Measurements from ENCODE around the gene BBS10. TPM values are rescaled to one million over a fixed set of nuclear protein-coding genes. Genes with fewer than 3 reads are reported as not detected.
A peak's percentile ranks its signal among the peaks of the same experiment; 100 is the strongest.
"Not testable (repeated sequence)": the region's sequence is repeated elsewhere in the genome, so short reads cannot be mapped to it uniquely, and the experiment has no call there.

The BBS10 gene
- total and polyA plus RNA-seq, 4 donors: 4.1 to 8.9 (median 7.4) TPM

- Histone ChIP-seq H3K27ac (ENCODE audit: low read depth in 1 of 2, low read length in 2 of 2) (no peak overlapping the region), H3K4me1 (ENCODE audit: control insufficient read depth in 1 of 2, insufficient read depth in 2 of 2, low read length in 2 of 2) (no peaks in the 10 kb centered on the region), H3K9me3 (ENCODE audit: control insufficient read depth, low read length) (no peaks in the 10 kb centered on the region), H3K27me3 (ENCODE audit: control insufficient read depth in 1 of 2, insufficient read depth in 2 of 2, low read length in 1 of 2) (no peaks in the 10 kb centered on the region), H3K4me3 (ENCODE audit: low read length in 2 of 2) (no peak overlapping the region), H3K36me3 (ENCODE audit: control insufficient read depth in 1 of 2, insufficient read depth in 2 of 2, low read length in 1 of 2) (peaks cover 0 to 6% of the 10 kb centered on the region in 2 donors)
- no peak for ATAC-seq (ENCODE audit: low FRiP score)
- WGBS, 2 donors: 96 to 97% methylated on average over 1 of the region's 1 CpG
- intact Hi-C loops (cut with DNase I): no loop called here
- no peak for DNase-seq
These were observed 26.3 kb upstream of the BBS10 start for GRCh38 chr12:76374386-76375020.

GRCh38 chr12:76368230-76368629 is 20.0 kb upstream of the BBS10 start:
- Histone ChIP-seq H3K27ac (ENCODE audit: low read depth in 1 of 2, low read length in 2 of 2) (no peak overlapping the region), H3K9me3 (ENCODE audit: control insufficient read depth, low read length) (no peaks in the 10 kb centered on the region), H3K4me1 (ENCODE audit: control insufficient read depth in 1 of 2, insufficient read depth in 2 of 2, low read length in 2 of 2) (no peaks in the 10 kb centered on the region), H3K4me3 (ENCODE audit: low read length in 2 of 2) (no peak overlapping the region), H3K27me3 (ENCODE audit: control insufficient read depth in 1 of 2, insufficient read depth in 2 of 2, low read length in 1 of 2) (no peaks in the 10 kb centered on the region), H3K36me3 (ENCODE audit: control insufficient read depth in 1 of 2, insufficient read depth in 2 of 2, low read length in 1 of 2) (peaks cover 2 to 11% of the 10 kb centered on the region in 2 donors)
- no peak for DNase-seq
- 99 to 100% methylated on average over 1 of the region's 1 CpG for WGBS, 2 donors
- no peak for ATAC-seq (ENCODE audit: low FRiP score)
- intact Hi-C loops (cut with DNase I): no loop called here

- no peak overlapping the region for H3K4me3 ChIP-seq (ENCODE audit: low read length in 2 of 2)
- no peaks in the 10 kb centered on the region for H3K4me1 ChIP-seq (ENCODE audit: control insufficient read depth in 1 of 2, insufficient read depth in 2 of 2, low read length in 2 of 2)
- H3K27ac ChIP-seq (ENCODE audit: low read depth in 1 of 2, low read length in 2 of 2): no peak overlapping the region
- intact Hi-C loops (cut with DNase I): no loop called here
- H3K9me3 ChIP-seq (ENCODE audit: control insufficient read depth, low read length): no peaks in the 10 kb centered on the region
- WGBS, 2 donors: 99 to 100% methylated on average over 1 of the region's 1 CpG
- H3K36me3 ChIP-seq (ENCODE audit: control insufficient read depth in 1 of 2, insufficient read depth in 2 of 2, low read length in 1 of 2): peaks cover 2 to 11% of the 10 kb centered on the region in 2 donors
- ATAC-seq (ENCODE audit: low FRiP score): no peak
- no peaks in the 10 kb centered on the region for H3K27me3 ChIP-seq (ENCODE audit: control insufficient read depth in 1 of 2, insufficient read depth in 2 of 2, low read length in 1 of 2)
- DNase-seq: no peak
These were observed 17.9 kb upstream of the BBS10 start for GRCh38 chr12:76366163-76366562.

- H3K4me1 ChIP-seq (ENCODE audit: control insufficient read depth in 1 of 2, insufficient read depth in 2 of 2, low read length in 2 of 2); DNase-seq; H3K27me3 ChIP-seq (ENCODE audit: control insufficient read depth in 1 of 2, insufficient read depth in 2 of 2, low read length in 1 of 2); H3K27ac ChIP-seq (ENCODE audit: low read depth in 1 of 2, low read length in 2 of 2); ATAC-seq (ENCODE audit: low FRiP score); H3K4me3 ChIP-seq (ENCODE audit: low read length in 2 of 2); intact Hi-C loops (cut with DNase I); H3K9me3 ChIP-seq (ENCODE audit: control insufficient read depth, low read length); H3K36me3 ChIP-seq (ENCODE audit: control insufficient read depth in 1 of 2, insufficient read depth in 2 of 2, low read length in 1 of 2): not testable (repeated sequence)
- 94% methylated on average over 5 of the region's 5 CpGs for WGBS, 2 donors
These were observed 15.9 kb upstream of the BBS10 start for GRCh38 chr12:76364131-76364530.

GRCh38 chr12:76360316-76360715 is 12.1 kb upstream of the BBS10 start:
- no peaks in the 10 kb centered on the region for H3K36me3 ChIP-seq (ENCODE audit: control insufficient read depth in 1 of 2, insufficient read depth in 2 of 2, low read length in 1 of 2)
- H3K4me3 ChIP-seq (ENCODE audit: low read length in 2 of 2): no peak overlapping the region
- H3K27me3 ChIP-seq (ENCODE audit: control insufficient read depth in 1 of 2, insufficient read depth in 2 of 2, low read length in 1 of 2): no peaks in the 10 kb centered on the region
- no peaks in the 10 kb centered on the region for H3K9me3 ChIP-seq (ENCODE audit: control insufficient read depth, low read length)
- ATAC-seq (ENCODE audit: low FRiP score) (no peak), DNase-seq (no peak)
- H3K4me1 ChIP-seq (ENCODE audit: control insufficient read depth in 1 of 2, insufficient read depth in 2 of 2, low read length in 2 of 2): no peaks in the 10 kb centered on the region
- intact Hi-C loops (cut with DNase I): no loop called here
- 96 to 97% methylated on average over 9 of the region's 9 CpGs for WGBS, 2 donors
- H3K27ac ChIP-seq (ENCODE audit: low read depth in 1 of 2, low read length in 2 of 2): no peak overlapping the region

GRCh38 chr12:76356071-76356470 is 7.9 kb upstream of the BBS10 start:
- no peaks in the 10 kb centered on the region for H3K36me3 ChIP-seq (ENCODE audit: control insufficient read depth in 1 of 2, insufficient read depth in 2 of 2, low read length in 1 of 2)
- H3K9me3 ChIP-seq (ENCODE audit: control insufficient read depth, low read length): no peaks in the 10 kb centered on the region
- no peaks in the 10 kb centered on the region for H3K4me1 ChIP-seq (ENCODE audit: control insufficient read depth in 1 of 2, insufficient read depth in 2 of 2, low read length in 2 of 2)
- 81 to 83% methylated on average over 1 of the region's 1 CpG for WGBS, 2 donors
- H3K4me3 ChIP-seq (ENCODE audit: low read length in 2 of 2): no peak overlapping the region
- ATAC-seq (ENCODE audit: low FRiP score): no peak
- intact Hi-C loops (cut with DNase I): no loop called here
- H3K27ac ChIP-seq (ENCODE audit: low read depth in 1 of 2, low read length in 2 of 2): no peak overlapping the region
- no peaks in the 10 kb centered on the region for H3K27me3 ChIP-seq (ENCODE audit: control insufficient read depth in 1 of 2, insufficient read depth in 2 of 2, low read length in 1 of 2)
- no peak for DNase-seq

- no peak overlapping the region for H3K27ac ChIP-seq (ENCODE audit: low read depth in 1 of 2, low read length in 2 of 2)
- no peaks in the 10 kb centered on the region for H3K27me3 ChIP-seq (ENCODE audit: control insufficient read depth in 1 of 2, insufficient read depth in 2 of 2, low read length in 1 of 2)
- ATAC-seq (ENCODE audit: low FRiP score): peak; percentile 63
- no peaks in the 10 kb centered on the region for H3K9me3 ChIP-seq (ENCODE audit: control insufficient read depth, low read length)
- no peaks in the 10 kb centered on the region for H3K36me3 ChIP-seq (ENCODE audit: control insufficient read depth in 1 of 2, insufficient read depth in 2 of 2, low read length in 1 of 2)
- H3K4me3 ChIP-seq (ENCODE audit: low read length in 2 of 2): peak overlapping the region in 1 of 2 donors; percentile 83
- peak in 1 of 2 donors; percentile 52 for DNase-seq
- WGBS, 2 donors: 59% methylated on average over 4 of the region's 4 CpGs
- peaks cover 0 to 3% of the 10 kb centered on the region in 2 donors for H3K4me1 ChIP-seq (ENCODE audit: control insufficient read depth in 1 of 2, insufficient read depth in 2 of 2, low read length in 2 of 2)
- intact Hi-C loops (cut with DNase I): loop anchor here (10.0 kb wide), 3 partner anchors 108 to 262 kb away; partner anchors contain the start of genes NAP1L1 (in 2 of the 2) and OSBPL8 (in 1 of the 2)
These were observed 1.3 kb downstream of the BBS10 start for GRCh38 chr12:76346798-76347420.

- Histone ChIP-seq H3K4me1 (ENCODE audit: control insufficient read depth in 1 of 2, insufficient read depth in 2 of 2, low read length in 2 of 2) (peaks cover 0 to 3% of the 10 kb centered on the region in 2 donors), H3K4me3 (ENCODE audit: low read length in 2 of 2) (no peak overlapping the region), H3K36me3 (ENCODE audit: control insufficient read depth in 1 of 2, insufficient read depth in 2 of 2, low read length in 1 of 2) (no peaks in the 10 kb centered on the region), H3K9me3 (ENCODE audit: control insufficient read depth, low read length) (no peaks in the 10 kb centered on the region), H3K27ac (ENCODE audit: low read depth in 1 of 2, low read length in 2 of 2) (no peak overlapping the region), H3K27me3 (ENCODE audit: control insufficient read depth in 1 of 2, insufficient read depth in 2 of 2, low read length in 1 of 2) (no peaks in the 10 kb centered on the region)
- intact Hi-C loops (cut with DNase I): loop anchor here (10.0 kb wide), 3 partner anchors 109 to 261 kb away; partner anchors contain the start of genes NAP1L1 (in 2 of the 2) and OSBPL8 (in 1 of the 2)
- no peak for DNase-seq
- WGBS, 2 donors: 80 to 82% methylated on average over 4 of the region's 4 CpGs
- ATAC-seq (ENCODE audit: low FRiP score): no peak
These were observed 2.0 kb downstream of the BBS10 start for GRCh38 chr12:76346236-76346635.

- H3K4me3 ChIP-seq (ENCODE audit: low read length in 2 of 2): no peak overlapping the region
- DNase-seq: no peak
- H3K27ac ChIP-seq (ENCODE audit: low read depth in 1 of 2, low read length in 2 of 2): no peak overlapping the region
- H3K27me3 ChIP-seq (ENCODE audit: control insufficient read depth in 1 of 2, insufficient read depth in 2 of 2, low read length in 1 of 2): no peaks in the 10 kb centered on the region
- no peaks in the 10 kb centered on the region for H3K9me3 ChIP-seq (ENCODE audit: control insufficient read depth, low read length)
- peaks cover 0 to 3% of the 10 kb centered on the region in 2 donors for H3K4me1 ChIP-seq (ENCODE audit: control insufficient read depth in 1 of 2, insufficient read depth in 2 of 2, low read length in 2 of 2)
- no peak for ATAC-seq (ENCODE audit: low FRiP score)
- no peaks in the 10 kb centered on the region for H3K36me3 ChIP-seq (ENCODE audit: control insufficient read depth in 1 of 2, insufficient read depth in 2 of 2, low read length in 1 of 2)
- intact Hi-C loops (cut with DNase I): loop anchor here (10.0 kb wide), 3 partner anchors 109 to 261 kb away; partner anchors contain the start of genes NAP1L1 (in 2 of the 2) and OSBPL8 (in 1 of the 2)
- 97 to 100% methylated on average over 1 of the region's 1 CpG for WGBS, 2 donors
These were observed 2.6 kb downstream of the BBS10 start for GRCh38 chr12:76345569-76345968.

All from aorta (tissue), 5 donors.